ENCODE results near the gene BTG2. TPM values are rescaled to one million over a fixed set of nuclear protein-coding genes. Genes with fewer than 3 reads are reported as not detected.

BTG2 gene
- total RNA-seq, 1 experiment from 2014 or later = 19.4 TPM

- TF ChIP-seq ZNF512 (CRISPR knock-in tag; IDR thresholded peaks at IDR 0.05; ENCODE audit: borderline replicate concordance) = no peak
- TF ChIP-seq PREB (CRISPR knock-in tag; IDR thresholded peaks at IDR 0.05; ENCODE audit: borderline replicate concordance) = no peak
- no peak for TF ChIP-seq ZSCAN18 (CRISPR knock-in tag; IDR thresholded peaks at IDR 0.05)
- TF ChIP-seq PRRX2 (CRISPR knock-in tag; IDR thresholded peaks at IDR 0.05) = no peak
- no peak for TF ChIP-seq TEAD4 (CRISPR knock-in tag; IDR thresholded peaks at IDR 0.05)
- TF ChIP-seq ZNF121 (CRISPR knock-in tag; IDR thresholded peaks at IDR 0.05) = no peak
- TF ChIP-seq CREB1 (CRISPR knock-in tag; IDR thresholded peaks at IDR 0.05) = no peak
- no peak for TF ChIP-seq JUN (CRISPR knock-in tag; IDR thresholded peaks at IDR 0.05)
- TF ChIP-seq CTCF (IDR thresholded peaks at IDR 0.05) = no peak
- no peak for TF ChIP-seq USF2 (CRISPR knock-in tag; IDR thresholded peaks at IDR 0.05)
Observed at GRCh38 chr1:203336097-203336496, 30.8 kb downstream of the BTG2 start (continued).

GRCh38 chr1:203338335-203339036 lies 33.2 kb downstream of the BTG2 start:
- no peaks in the 10 kb centered on the region for H3K36me3 Mint-ChIP-seq
- TF ChIP-seq MXD4 (CRISPR knock-in tag; IDR thresholded peaks at IDR 0.05; ENCODE audit: borderline replicate concordance) (no peak), FOXP1 (CRISPR knock-in tag; IDR thresholded peaks at IDR 0.05; ENCODE audit: borderline replicate concordance) (no peak), JUN (CRISPR knock-in tag; IDR thresholded peaks at IDR 0.05) (no peak), HMGA2 (CRISPR knock-in tag; IDR thresholded peaks at IDR 0.05) (no peak), IRF2 (CRISPR knock-in tag; IDR thresholded peaks at IDR 0.05; ENCODE audit: borderline replicate concordance, low read depth) (no peak), CTCF (IDR thresholded peaks at IDR 0.05) (peak; percentile 59; the same call in 1 of the 2 replicates)
- H3K9me3 Mint-ChIP-seq = no peaks in the 10 kb centered on the region
- POLR2A ChIA-PET = interaction anchor here (0.7 kb wide), 3 partner anchors 32 to 123 kb away, joined by 3 to 7 read pairs (median 5); no protein-coding TSS in a partner anchor
- DNase-seq (ENCODE audit: low spot score) = peak; percentile 63
- H3K27me3 Mint-ChIP-seq (ENCODE audit: low read depth) = peaks cover 5% of the 10 kb centered on the region; the same call in 1 of the 2 replicates
- peaks cover 29% of the 10 kb centered on the region for H3K4me1 Mint-ChIP-seq
- ATAC-seq = peak; percentile 55
- CTCF ChIA-PET = interaction anchor here (0.6 to 7.2 kb wide), 22 partner anchors 9 to 521 kb away, joined by 3 to 76 read pairs (median 4); no protein-coding TSS in a partner anchor
- no peak overlapping the region for H3K4me3 Mint-ChIP-seq
- peak overlapping the region; percentile 50; the same call in 1 of the 2 replicates for H3K27ac Mint-ChIP-seq

Measured in WTC11 (cell line).